Ammon's horn (tissue), 1 donor: ENCODE results near the gene PRR29.
A peak's percentile ranks its signal among the peaks of the same experiment; 100 is the strongest.
"Not testable (repeated sequence)": the region's sequence is repeated elsewhere in the genome, so short reads cannot be mapped to it uniquely, and the experiment has no call there.

ENCODE experiments used
- DNase-seq: peaks from one replicate; pipeline ENCODE4 v3.0.0-alpha.2; 2016; ENCODE audit warnings: low spot score

The PRR29 gene

DNA sequence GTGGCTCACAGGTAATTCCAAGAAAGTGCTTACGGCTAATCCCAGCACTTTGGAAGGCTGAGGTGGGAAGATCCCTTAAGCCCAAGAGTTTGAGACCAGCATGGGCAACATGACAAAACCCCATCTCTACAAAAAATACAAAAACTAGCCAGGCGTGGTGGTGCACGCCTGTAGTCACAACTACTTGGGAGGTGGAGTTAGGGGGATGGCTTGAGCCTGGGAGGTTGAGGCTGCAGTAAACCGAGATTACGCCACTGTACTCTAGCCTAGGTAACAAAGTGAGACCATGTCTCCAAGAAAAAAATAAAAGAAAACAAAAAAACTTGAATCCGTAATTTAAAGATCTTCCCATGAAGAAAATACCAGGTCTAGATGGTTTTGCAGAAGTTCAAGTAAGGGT, 17.3 kb downstream of the PRR29 start:
- no peak for DNase-seq

DNA sequence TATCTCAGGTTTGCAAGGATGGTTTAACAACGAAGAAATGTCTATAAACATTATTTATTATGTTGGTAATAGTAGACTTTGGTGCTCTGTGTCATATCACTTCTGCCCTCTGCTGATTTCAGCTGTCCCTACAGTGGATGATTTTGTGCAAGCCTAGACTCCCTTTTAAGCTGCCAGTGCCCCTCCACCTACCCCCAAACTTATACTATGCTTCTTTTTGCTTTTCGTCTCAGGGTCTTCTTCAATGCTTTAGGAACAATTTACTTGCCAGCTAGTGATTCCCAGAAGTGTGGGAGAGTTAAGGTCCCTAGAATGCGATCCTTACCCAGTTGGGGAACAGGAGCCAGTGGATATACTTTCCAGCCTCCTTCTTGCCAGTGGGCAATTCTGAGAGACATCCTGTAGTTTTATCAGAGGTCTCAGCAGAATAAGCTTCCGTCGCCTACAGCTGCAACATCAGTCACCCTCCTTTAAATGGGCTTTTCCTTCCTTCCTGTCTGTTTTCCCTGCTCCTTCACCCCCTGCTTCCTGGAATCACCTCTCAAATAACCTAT, 18.2 kb downstream of the PRR29 start:
- DNase-seq = no peak

DNA sequence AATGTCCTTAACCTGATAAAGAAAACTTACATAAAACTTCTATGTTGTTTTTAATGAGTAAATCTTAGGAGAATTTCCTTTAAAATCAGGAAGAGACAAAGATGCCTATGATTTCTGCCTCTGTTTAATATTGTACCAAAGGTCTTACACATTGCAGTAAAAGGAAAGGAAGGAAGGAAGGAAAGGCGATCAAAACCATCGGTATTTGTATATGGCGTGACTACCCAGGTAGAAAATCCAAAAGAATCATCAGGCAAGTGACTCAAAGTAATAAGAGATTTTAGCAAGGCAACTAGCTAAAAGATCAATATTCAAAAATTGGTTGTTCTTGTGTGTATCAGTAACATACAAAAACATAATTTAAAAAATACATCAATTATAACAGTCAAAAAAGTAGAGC, 18.8 kb downstream of the PRR29 start:
- DNase-seq = no peak

DNA sequence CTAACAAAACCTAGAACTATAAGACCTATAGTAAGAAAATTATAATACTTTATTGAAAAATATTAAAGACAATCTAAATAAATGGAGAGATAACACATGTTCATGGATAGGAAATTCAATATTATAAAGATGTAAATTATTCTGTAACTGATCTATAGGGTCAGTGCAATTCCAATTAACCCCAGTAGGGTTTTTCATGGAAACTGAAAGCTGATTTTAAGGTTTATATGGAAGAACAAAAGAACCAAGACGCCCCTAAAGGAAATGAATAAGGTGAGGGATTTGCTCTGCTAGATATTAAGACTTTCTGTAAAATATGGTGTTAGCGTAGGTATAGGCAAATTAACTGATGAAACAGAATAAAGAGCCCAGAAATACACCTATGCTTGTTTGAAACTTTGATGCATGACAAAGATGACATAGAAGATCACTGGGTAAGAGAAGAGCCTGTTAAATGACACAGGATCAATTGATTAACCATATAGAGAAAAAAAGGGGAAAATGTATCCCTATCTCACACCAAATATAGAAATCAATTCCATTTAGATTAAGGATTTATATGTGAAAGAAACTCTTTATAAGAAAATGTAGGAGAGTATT, 19.3 kb downstream of the PRR29 start:
- no peak for DNase-seq

DNA sequence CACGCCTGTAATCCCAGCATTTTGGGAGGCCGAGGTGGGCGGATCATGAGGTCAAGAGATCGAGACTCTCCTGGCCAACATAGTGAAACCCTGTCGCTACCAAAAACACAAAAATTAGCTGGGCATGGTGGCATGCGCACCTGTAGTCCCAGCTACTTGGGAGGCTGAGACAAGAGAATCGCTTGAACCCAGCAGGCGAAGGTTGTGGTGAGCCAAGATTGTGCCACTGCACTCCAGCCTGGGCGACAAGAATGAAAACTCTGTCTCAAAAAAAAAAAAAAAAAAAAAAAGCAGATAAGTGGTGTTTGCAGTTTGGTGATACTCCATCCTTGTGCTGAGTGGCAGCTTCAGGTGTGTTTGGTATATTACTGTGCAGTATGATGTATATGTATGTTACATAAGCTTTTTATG, 21.4 kb downstream of the PRR29 start:
- DNase-seq = not testable (repeated sequence)

DNA sequence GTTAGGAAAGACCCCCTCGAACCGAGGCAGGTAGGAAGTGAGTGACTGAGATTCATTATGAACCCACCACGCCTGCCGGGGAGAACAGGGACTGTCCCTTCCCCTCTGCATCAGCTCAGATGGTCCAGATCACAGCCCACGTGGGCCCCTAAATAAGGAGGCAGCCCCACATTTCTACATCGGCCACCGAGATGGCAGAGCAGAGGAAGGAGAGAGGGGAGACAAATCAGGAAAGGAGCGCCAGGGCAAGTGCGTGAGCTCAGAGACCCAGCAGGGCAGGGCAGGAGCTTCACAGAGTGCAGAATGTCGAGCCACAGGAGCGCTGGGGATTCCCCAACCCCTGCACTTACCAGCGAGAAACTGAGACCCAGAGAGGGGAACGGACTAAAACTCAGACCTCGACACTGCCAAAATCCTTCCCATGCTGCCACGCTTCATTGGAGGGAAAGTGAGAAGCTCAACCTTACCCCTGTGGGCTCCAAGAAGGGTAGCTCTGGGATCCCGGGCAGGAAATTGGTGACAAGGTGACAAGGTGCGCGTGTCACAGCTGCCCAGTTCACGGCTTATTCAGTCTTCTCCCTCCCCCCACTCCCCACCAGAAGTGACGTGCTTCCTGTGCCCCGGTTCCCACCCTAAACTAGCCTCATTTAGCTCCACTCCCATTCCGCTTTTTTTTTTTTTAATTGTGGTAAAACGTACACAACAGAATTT, 22.1 kb downstream of the PRR29 start, which contains the start of gene ICAM2:
TSS of gene ICAM2 (minus strand) at position 578 of the 711 bp plus-strand sequence. CDS start 13,942 bp downstream, outside the sequence.
- no peak for DNase-seq

DNA sequence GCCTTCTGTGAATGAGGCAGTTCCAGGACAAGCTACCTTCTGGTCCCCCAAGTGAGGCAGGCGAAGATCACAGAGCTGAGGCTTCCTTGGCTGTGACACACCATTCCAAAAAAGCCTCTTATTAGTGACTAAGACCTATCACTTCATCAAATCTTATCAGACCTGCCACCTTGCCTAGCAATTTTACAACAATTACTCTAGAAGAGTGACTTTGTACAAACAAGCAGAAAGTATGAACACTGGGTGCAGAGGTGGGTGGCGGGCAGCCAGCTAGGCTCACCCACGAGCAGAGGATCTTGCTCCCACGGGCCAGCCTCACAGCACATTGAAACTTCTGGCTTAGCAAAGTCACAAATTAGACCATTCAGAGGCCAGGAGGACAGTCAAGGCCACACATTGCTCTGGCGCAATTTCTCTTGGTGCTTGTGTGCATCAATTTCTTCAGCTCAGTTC, 24.5 kb downstream of the PRR29 start:
- DNase-seq = no peak

DNA sequence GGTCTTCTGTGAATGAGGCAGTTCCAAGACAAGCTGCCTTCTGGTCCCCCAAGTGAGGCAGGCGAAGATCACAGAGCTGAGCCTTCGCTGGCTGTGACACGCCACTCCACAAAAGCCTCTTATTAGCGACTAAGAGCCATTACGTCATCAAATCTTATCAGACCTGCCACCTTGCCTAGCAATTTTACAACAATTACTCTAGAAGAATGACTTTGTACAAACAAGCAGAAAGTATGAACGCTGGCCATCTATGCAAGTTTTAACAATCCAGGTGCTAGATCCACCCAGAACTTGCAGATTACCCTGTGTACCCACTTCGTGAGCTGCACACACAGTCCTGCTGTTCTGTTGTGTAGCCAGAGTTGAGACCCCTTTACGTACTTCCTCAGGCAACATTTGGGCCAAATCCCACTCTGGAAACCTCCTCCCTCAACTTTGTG, 26.1 kb downstream of the PRR29 start:
- no peak for DNase-seq

DNA sequence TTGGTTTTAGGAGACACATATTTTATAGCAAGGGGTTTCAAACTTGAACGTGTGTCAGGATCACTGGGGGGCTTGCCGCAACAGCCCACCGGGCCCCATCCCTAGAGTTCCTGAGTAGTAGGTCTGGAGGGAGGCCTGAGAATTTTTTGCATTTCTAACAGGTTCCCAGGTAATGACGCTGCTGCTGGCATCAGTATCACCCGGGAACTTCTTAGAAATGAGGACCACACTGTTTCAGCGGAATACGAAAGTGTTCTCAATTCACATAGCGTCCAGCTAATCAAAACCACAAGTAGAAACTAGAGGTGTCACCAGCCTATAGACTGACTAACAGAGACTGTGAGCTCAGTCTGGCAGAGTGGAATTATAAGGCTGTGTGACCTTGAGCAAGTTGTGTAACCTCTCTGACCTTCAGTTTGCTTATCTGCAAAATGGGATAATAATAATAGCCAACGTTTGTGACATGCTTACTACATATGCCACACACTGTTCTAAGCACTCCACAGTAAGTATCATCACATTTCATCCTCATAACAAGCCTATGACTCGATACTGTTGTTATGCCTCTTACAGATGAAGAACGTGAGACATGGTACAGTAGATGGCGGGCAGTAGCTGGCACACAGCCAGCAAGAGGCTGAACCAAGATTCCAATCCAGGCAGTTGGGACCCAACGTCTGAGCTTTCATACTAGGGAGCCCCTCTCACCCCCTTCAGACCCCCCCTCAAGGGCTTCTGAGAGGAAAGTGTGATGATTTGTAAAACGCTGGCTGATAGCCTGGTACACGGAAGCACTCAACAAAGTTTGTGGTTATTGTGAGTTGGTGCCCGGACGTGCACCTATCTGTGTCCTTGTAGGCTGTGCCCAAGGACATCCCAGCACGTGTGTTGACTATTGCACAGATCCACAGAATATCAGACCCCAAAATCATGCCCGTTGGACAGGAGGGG, 26.9 kb downstream of the PRR29 start:
- DNase-seq = no peak

DNA sequence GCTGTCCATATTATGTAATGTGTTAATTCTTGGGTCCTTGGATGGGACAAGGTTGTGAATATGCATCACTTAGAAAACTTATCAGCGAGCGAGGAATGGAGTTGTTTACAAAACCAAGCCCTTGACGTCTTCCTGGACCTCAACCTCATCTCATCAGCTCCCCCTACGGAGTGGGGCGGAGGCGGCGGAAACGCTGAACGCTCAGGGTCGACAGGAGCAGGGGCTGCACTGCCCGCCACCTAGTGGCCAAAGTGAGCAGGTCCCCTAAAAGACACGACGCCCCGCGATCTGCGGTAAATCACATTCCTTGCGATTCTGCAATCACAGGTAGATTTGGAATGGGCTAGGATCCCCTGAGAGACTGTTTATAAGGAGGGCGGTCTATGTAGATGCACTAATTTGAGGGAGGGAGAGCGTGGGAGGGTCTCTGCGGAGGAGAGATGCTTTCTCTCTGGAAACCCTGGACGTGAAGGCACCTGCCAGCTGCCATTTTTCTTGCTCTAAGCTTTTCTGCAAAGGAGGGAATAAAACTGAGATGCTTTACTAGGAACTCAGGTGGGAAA, 27.7 kb downstream of the PRR29 start:
- peak; percentile 67 for DNase-seq

DNA sequence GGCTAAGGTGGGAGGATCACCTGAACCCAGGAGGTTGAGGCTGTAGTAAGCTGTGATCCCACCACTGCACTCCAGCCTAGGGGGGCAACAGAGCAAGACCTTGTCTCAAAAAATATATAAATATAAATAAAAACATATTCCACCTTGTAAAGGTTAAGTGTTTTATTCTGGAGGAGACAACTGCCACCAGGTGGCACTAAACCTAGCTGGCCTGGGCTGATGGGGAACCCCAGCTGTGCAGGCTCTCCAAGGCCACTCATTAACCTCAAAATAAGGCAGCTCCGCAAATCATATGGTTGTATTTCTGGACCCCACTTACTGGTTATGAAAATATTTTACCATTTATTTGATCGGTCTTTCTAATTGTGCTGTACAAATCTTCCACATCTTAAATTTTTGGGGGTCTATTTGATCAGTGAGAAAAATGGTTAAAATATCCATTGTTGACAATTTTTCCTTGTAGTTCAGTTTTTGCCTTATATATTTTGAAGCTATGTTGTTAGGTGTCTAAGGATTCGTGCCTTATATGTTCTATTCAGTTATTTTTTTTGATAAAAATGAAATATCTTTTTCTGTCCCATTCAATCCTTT, 30.8 kb downstream of the PRR29 start:
- peak; percentile 61 for DNase-seq

DNA sequence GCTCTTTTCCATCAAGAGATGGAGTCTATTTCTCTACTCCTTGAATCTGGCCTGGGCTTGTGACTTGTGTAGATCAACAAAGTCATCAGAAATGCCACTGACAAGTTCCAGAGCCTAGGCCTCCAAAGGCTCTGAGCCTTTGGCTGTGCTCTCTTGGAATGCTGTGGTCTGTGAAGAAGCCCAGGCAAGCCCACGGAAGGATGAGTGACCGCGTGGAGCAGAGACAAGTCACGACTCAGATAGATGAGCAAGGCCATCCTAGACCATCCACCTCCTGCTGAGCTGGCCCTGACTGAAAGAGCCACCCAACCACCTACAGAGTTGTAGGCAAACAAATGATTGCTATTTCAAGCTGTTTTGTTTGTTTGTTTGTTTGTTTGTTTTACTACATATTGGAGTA, 33.9 kb downstream of the PRR29 start:
- no peak for DNase-seq

DNA sequence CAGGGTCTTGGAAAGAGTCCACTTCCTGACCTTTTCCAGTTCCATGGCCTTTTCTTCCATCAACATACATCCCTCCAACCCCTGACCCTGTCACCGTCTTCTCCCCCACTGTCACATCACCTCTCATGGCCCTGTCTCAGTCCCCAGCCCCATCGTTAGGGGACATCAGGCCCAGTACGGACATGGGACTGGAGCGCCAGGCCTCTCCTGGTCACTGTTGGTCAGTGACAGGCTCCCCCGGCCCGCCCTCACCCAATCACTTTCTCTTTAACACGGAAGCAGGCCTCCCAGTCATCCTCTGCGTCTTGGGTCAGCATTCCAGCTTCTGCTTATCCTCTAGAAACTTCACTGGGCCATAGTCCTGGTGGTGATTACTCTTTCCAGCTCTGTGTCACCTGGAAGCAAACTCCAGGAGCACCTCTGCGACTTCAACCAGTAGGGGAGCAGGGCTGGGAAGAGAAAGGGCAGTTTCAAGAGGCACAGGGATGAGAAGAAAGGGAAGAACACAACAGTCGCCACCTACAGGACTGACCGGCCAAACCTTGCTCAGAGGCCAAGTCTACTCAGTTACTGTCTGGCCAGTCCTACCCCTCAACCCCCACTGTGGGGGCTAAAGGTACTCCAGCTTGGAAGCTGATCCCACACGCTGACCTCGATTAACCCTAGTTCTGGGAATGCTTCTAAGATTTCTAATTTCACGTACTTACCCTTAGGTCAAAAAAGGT, 38.2 kb downstream of the PRR29 start:
- DNase-seq = no peak

DNA sequence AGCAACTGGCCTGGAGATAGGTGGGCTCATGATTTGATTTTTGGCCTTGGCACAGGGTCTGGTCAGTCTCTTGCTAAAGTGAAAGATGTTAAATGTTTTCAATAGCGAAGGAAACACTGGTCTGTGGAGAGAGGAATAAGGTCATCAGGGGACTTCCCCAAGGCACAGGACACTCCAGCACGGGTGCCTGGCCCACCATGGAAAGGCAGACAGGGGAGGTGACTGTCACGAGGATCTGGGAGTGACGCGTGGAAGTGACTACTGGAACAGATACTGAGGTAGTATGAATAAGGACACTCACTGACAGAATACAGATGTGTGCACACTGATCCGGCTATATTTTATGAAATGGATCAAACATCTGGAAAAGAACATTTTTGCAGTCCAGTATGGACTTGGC, 39.0 kb downstream of the PRR29 start:
- DNase-seq = no peak

DNA sequence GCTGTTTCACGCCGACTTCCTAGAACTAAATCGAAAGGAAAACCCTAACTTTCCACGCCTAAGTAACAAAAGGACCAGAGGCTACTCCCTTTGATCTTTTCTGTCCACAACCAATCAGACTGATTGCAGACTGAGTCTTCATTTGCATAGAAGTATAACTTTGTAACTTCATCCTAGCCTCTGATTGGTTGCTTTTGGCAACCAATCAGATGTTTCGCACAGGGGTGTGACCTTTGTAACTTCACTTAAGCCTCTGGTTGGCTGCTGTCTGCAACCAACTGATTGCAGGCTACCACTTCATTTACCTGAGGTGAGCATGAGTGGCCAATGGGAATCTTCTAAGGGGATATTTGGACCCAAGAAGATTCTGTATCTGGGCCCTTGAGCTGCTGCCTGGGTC, 39.7 kb downstream of the PRR29 start:
- no peak for DNase-seq

DNA sequence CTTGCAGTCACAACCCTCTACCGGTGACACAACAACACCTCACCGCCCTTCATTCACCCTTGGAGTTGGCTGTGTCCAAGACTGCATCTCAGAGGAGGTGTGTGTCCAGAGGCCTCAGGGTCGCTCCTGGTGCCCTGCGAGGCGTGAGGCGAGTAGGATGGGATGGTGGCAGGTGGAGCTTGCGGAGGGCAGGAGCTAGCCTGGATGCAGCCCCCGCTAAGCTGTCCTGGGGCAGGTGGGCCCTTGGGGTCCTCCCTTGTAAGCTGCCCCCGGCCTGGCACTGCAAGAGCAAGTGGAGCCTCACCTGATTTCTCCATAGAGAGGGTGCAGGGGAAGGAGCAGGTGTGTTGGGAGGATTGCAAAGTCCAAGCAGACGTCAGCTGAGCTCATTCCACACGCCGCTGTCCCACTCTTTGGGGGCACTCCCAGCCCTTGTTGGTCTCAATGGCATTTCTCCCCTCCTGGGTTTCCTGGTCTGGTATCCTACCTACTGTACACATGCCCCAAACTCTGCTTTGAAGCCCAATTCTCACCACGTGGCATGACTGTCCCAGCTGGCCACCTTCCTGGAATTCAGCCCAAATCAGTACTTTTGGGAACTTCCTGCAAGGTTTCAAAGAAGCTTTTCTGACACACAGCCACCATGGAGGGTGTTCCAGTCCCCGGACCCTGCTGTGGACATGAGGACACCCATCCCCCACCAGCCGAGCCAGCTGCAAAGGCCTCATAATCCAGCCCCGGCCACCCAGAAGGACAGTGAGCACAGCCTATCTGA, 40.4 kb downstream of the PRR29 start:
- no peak for DNase-seq

DNA sequence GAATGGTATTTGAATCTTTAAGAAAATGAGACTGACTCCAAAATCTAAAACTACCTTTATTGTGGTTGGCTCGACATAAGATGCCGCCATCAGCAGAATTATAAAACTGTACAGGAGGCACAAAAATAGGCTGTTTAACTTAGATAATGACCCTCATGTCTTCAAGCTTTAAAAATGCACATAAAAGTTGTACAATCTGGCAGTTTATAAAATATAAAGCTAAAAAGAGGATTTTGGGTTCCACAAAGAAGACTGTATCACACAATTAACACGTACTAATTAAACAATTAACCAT, 40.9 kb downstream of the PRR29 start:
- DNase-seq = no peak

DNA sequence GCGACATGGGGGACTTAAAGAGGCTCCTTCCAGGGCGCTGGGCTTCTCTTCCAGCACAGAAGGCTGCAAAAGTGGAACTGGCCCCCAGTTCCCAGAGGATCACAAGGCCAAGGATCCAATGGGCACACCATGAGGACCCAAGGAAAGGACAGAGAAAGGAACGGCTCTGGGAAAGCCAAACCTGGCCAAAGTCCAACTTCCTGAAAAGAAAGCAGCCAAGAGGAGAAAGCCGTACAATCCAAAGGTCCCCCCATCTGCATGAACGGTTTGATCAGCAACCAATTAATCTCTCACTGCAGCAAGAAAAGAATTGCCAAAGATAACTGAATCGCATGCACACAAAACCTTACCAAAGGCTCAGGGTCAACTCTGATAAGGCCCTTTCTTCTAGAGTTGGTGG, 42.1 kb downstream of the PRR29 start:
- DNase-seq = no peak

DNA sequence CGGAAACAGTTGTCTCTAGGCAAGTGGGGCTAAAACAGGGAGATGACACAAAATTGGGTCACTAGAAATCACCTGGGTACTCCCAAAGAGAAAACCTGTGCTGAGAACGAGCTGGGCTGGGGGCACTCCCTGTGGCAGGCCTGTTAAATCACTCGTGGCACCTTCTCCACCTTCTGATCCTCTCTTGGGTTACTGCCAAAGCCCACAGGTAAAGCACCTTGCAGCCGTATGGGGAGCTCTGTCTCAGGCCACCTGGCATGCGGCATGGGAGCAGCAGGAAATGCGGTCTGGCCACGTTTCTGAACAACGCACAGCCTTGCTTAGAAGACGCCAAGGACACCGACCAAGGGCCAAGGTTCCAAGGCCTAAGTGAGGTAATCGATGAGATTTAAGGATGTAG, 43.8 kb downstream of the PRR29 start:
- DNase-seq = no peak
